Stomach (tissue), 9 donors: Measurements from ENCODE around the gene ATP5ME. TPM values are rescaled to one million over a fixed set of nuclear protein-coding genes. Genes with fewer than 3 reads are reported as not detected.

ENCODE experiments used
- DNase-seq, 2 donors: peaks; one replicate each; pipeline versions ENCODE4 v3.0.0 to v3.0.0-alpha.2; 2013 to 2019
- H3K27ac ChIP-seq, 5 donors: fragments of 200-600 bp in 4 of 5; sonication (generic) in 4 of 5; one replicate each; pipeline ENCODE4 v1.5.1; 2013 to 2019; ENCODE audit warnings: mild to moderate bottlenecking in 1 of 5, moderate library complexity in 1 of 5
- H3K27me3 ChIP-seq, 3 donors: fragments of 200-600 bp; sonication (generic); one replicate each; pipeline ENCODE4 v1.5.1; 2017 to 2019; ENCODE audit warnings: mixed run types in 1 of 3
- H3K36me3 ChIP-seq, 4 donors: fragments of 200-600 bp; sonication (generic); 1 replicate in 3 of 4; 2 replicates in 1 of 4; pipeline ENCODE4 v1.5.1; 2016 to 2019
- H3K4me1 ChIP-seq, 4 donors: fragments of 200-600 bp; sonication (generic); one replicate each; pipeline ENCODE4 v1.5.1; 2016 to 2019
- H3K4me3 ChIP-seq, 4 donors: fragments of 200-600 bp; sonication (generic) in 3 of 4; one replicate each; pipeline ENCODE4 v1.5.1; 2016 to 2019; ENCODE audit warnings: mild to moderate bottlenecking in 1 of 4
- H3K9me3 ChIP-seq, 4 donors: fragments of 200-600 bp; sonication (generic); one replicate each; pipeline ENCODE4 v1.5.1; 2016 to 2019
- EP300 ChIP-seq: sonication (generic); formaldehyde crosslinking; IDR thresholded peaks from one replicate; pipeline ENCODE4 v1.6.1; 2017; ENCODE audit warnings: antibody characterized with exemption
- POLR2A ChIP-seq, 4 donors: fragments of 450-650 bp; IDR thresholded peaks; one replicate each; pipeline ENCODE4 v1.6.1; 2016; ENCODE audit warnings: antibody characterized with exemption in 4 of 4, control low read depth in 2 of 4, mild to moderate bottlenecking in 1 of 4, moderate library complexity in 1 of 4
- POLR2AphosphoS5 ChIP-seq, 3 donors: sonication (generic); formaldehyde crosslinking; IDR thresholded peaks; one replicate each; pipeline ENCODE4 v1.6.1; 2016; ENCODE audit warnings: antibody characterized with exemption in 3 of 3
- WGBS, 5 donors: extraction: QIAGEN DNeasy Blood & Tissue Kit in 3 of 5; methylation state at CpG; one replicate each; pipeline versions ENCODE4 v1.1.5 to v1.1.7; 2013 to 2018; 5-methylcytosine and 5-hydroxymethylcytosine counted together
- intact Hi-C: fragments of 100-400 bp; cut with DNase I; formaldehyde crosslinking; loops from one replicate; pipeline ENCODE4 v1.15.1; 2023; ENCODE audit warnings: low total_unique reads
- polyA plus RNA-seq, 3 donors: library from polyadenylated mRNA; stranded (reverse); fragments of 200-250 nt; gene quantifications; one replicate each; pipeline ENCODE4 v1.2.3, GENCODE V29; 2013
- total RNA-seq, 5 donors: library from RNA; depleted of rRNA; stranded (reverse); fragments of >200 nt; gene quantifications; one replicate each; pipeline versions ENCODE4 v1.1.0 to v1.2.3, GENCODE V29; 2014 to 2016
- TF ChIP-seq, protein P1 (sequence below), 7 experiments: fragments of 450-650 bp in 4 of 7; fragments of 200-600 bp in 3 of 7; sonication (generic) in 3 of 7; IDR thresholded peaks; one replicate each; pipeline ENCODE4 v1.5.1; 2016 to 2019; ENCODE audit warnings: antibody characterized with exemption in 7 of 7, control low read depth in 2 of 7, mild to moderate bottlenecking in 1 of 7
- donor health status: healthy with polysubstance abuse.
- donor health status: Bipolar disorder and iron deficiency.
- donor health status: healthy.

ATP5ME gene
- total and polyA plus RNA-seq, 8 donors = 8.0 to 876 (median 471) TPM

DNA sequence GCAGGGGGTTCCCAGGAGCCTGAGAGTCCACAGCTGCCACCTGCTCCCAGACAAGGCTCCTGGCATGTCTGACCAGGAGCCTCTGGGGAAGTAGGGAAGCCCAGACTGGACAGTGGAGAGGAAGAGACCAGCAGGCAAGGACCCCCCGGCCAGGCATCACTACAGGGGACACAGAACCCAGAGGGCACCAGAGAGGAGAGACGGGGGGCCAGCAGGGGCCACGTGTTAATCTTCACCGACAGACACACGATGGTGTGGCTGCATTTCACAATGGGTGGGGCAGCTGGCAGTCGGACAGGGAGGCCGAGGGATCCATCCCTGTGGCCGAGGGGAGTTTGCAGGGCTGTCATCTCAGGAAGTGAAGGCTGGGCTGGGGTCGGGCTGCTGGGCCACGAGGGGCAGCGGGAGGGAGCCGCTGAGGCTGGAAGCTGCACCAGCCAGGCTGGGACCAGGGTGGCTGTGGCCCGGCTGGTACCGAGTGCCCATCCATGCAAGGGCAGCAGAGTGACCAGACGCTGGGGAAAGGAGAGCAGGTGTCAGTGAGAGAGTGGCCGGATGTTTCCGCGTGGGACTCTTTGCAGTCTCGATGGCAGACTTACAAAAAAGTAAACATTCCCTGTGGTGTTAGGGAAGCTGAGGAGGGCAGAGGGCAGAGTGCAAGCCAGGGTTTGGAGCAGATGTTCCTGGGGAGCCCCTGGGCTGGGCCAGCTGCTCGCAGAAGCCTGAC lies 44.0 kb downstream of the ATP5ME start:
- Histone ChIP-seq H3K4me1 (no peaks in the 10 kb centered on the region), H3K36me3 (no peaks in the 10 kb centered on the region), H3K27me3 (peaks cover 0 to 55% (median 24%) of the 10 kb centered on the region in 3 donors), H3K27ac (no peak overlapping the region), H3K9me3 (peaks cover 0 to 15% (median 0%) of the 10 kb centered on the region in 4 donors), H3K4me3 (no peak overlapping the region)
- intact Hi-C loops = no loop called here
- WGBS, 5 donors = 43 to 54% (median 46%) methylated on average over 19 to 20 of the region's 20 CpGs
- DNase-seq = no peak
- TF ChIP-seq, protein P1, sequence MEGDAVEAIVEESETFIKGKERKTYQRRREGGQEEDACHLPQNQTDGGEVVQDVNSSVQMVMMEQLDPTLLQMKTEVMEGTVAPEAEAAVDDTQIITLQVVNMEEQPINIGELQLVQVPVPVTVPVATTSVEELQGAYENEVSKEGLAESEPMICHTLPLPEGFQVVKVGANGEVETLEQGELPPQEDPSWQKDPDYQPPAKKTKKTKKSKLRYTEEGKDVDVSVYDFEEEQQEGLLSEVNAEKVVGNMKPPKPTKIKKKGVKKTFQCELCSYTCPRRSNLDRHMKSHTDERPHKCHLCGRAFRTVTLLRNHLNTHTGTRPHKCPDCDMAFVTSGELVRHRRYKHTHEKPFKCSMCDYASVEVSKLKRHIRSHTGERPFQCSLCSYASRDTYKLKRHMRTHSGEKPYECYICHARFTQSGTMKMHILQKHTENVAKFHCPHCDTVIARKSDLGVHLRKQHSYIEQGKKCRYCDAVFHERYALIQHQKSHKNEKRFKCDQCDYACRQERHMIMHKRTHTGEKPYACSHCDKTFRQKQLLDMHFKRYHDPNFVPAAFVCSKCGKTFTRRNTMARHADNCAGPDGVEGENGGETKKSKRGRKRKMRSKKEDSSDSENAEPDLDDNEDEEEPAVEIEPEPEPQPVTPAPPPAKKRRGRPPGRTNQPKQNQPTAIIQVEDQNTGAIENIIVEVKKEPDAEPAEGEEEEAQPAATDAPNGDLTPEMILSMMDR (IDR thresholded peaks at IDR 0.05) = no peak
- TF ChIP-seq EP300 (no peak), POLR2AphosphoS5 (IDR thresholded peaks at IDR 0.05) (no peak)

DNA sequence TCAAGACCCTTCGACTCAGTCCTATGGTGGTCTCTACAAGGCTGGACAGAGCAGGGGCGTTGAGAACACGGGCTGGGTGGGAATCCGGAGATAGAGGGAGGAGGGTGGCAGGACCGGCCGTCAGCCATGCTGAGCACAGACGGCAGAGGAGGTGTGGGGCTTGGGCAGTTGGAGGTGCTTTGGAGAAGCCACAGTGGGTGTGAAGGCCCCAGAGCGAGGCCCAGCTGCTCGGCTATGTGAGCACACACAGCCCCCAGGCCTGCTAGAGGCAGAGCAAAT lies 44.5 kb downstream of the ATP5ME start:
- no peak overlapping the region for H3K4me3 ChIP-seq
- H3K9me3 ChIP-seq = peaks cover 0 to 15% (median 0%) of the 10 kb centered on the region in 4 donors
- no peak for TF ChIP-seq POLR2A (IDR thresholded peaks at IDR 0.05)
- no peak for TF ChIP-seq POLR2AphosphoS5 (IDR thresholded peaks at IDR 0.05)
- TF ChIP-seq, protein P1 (IDR thresholded peaks at IDR 0.05) = no peak
- no peak for TF ChIP-seq EP300
- H3K27me3 ChIP-seq = peaks cover 0 to 59% (median 24%) of the 10 kb centered on the region in 3 donors
- no peak overlapping the region for H3K27ac ChIP-seq
- H3K4me1 ChIP-seq = no peaks in the 10 kb centered on the region
- H3K36me3 ChIP-seq = no peaks in the 10 kb centered on the region
- no peak for DNase-seq
- WGBS, 5 donors = 49 to 78% (median 77%) methylated on average over 7 to 9 of the region's 9 CpGs
- intact Hi-C loops = no loop called here

- no peak for DNase-seq
Measured at GRCh38 chr4:628821-629635, 45.0 kb downstream of the ATP5ME start.

DNA sequence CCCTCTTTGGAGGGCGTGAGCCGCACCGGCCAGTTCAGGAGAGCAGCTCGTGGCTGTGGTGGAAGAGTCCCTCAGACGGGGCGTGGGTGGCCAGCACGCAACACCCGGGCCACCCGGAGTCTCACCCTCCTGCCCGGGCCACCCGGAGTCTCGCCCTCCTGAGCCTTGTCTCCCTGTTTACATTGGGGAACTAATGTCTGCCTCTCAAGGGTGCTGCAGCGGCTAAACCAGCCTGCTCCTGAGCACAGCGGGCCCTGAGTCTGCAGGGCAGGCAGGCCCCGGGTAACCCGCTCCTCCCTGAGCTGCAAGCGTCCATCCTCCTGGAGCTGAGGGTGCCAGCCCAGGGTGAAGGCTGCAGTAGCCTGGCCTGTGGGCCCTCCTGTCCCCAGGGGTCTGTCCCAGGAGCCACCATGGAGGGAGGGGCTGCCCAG lies 45.8 kb downstream of the ATP5ME start:
- H3K4me1 ChIP-seq = no peaks in the 10 kb centered on the region
- peaks cover 0 to 71% (median 24%) of the 10 kb centered on the region in 3 donors for H3K27me3 ChIP-seq
- intact Hi-C loops = no loop called here
- no peaks in the 10 kb centered on the region for H3K36me3 ChIP-seq
- TF ChIP-seq POLR2AphosphoS5 (IDR thresholded peaks at IDR 0.05) (no peak), EP300 (no peak), POLR2A (IDR thresholded peaks at IDR 0.05) (no peak)
- TF ChIP-seq, protein P1 (IDR thresholded peaks at IDR 0.05) = no peak
- H3K27ac ChIP-seq = no peak overlapping the region
- DNase-seq = no peak
- H3K9me3 ChIP-seq = peaks cover 0 to 15% (median 0%) of the 10 kb centered on the region in 4 donors
- no peak overlapping the region for H3K4me3 ChIP-seq
- 83 to 87% (median 85%) methylated on average over 8 to 17 of the region's 17 CpGs for WGBS, 5 donors

More at GRCh38 chr4:628821-629635, 45.0 kb downstream of the ATP5ME start:
- no peaks in the 10 kb centered on the region for H3K4me1 ChIP-seq
- no peak overlapping the region for H3K27ac ChIP-seq
- H3K9me3 ChIP-seq = peaks cover 0 to 15% (median 0%) of the 10 kb centered on the region in 4 donors
- H3K4me3 ChIP-seq = no peak overlapping the region
- H3K36me3 ChIP-seq = no peaks in the 10 kb centered on the region
- H3K27me3 ChIP-seq = peaks cover 0 to 64% (median 24%) of the 10 kb centered on the region in 3 donors
- intact Hi-C loops = no loop called here
- WGBS, 5 donors = 82 to 87% (median 85%) methylated on average over 9 to 27 of the region's 27 CpGs
- TF ChIP-seq EP300 (no peak), POLR2AphosphoS5 (IDR thresholded peaks at IDR 0.05) (no peak), POLR2A (IDR thresholded peaks at IDR 0.05) (no peak)
- TF ChIP-seq, protein P1 (IDR thresholded peaks at IDR 0.05) = no peak
